GM15510 (cell line): ENCODE results near the gene KAZN.

Experiments
- POLR2A ChIP-seq: IDR thresholded peaks from 3 replicates; pipeline ENCODE4 v1.6.1; 2011; ENCODE audit warnings: borderline replicate concordance; ENCODE audit not compliant: insufficient read length; ENCODE audit errors: extremely low read depth

Gene KAZN

DNA sequence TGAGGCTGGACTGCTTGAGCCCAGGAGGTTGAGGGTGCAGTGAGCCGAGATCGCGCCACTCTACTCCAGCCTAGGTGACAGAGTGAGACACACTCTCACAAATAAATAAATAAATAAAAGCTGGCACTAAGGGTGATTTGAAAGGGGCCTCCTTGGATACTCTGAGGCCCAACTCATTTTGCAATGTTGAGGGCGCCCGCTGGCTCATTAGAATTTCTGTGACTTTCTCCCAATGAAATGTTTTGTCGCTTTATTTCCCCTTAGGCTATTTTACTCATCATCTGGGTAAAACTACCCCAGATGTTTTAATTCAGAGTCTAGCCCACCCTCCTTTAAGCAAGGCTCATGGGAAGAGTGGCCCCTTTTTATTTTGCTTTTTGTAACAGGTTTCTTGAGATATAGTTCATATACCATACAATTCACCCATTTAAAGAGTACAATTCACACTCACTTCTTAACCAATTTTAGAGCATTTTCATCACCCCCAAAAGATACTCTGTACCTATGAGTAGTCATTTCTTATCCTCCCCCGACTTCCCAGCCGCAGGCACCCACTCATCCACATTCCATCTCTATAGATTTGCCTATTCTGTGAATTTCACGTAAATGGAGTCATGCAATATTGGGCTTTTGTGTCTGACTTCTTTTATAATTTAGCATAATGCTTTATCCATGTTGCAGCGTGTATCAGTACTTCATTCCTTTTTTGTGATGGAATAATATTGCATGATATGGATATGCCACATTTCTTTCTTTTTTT, 259.1 kb downstream of the KAZN start:
- no peak for TF ChIP-seq POLR2A

DNA sequence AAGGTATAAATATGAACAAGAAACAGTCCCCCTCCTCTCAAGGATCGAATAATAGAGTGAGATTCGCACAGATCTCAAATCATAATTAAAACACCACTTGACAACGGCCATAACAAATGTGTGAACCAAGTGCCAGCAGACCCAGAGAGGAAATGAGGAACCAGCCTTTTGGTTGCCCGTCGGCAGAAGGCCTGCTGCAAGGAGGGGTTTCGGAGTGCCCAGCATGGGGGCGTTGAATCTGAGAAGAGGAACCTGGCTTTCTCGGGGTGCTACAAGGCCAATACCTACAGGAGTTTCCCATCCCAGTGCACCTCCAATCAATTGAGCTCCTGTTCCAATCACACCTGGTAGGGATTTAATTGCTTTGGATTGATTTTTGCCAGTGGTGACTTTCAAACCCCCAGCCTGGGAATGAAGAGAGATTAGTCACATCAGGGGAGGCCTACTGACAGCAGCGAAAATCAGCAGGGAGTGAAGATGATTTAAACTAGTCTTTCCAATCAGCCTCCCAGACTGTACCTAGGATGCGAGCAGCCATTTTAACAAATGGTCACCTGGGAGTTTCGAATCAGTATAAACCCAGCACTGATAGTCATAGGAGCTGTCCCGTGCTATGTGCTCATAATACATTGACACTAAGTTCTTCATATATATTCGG, 263.8 kb downstream of the KAZN start:
- TF ChIP-seq POLR2A: no peak

DNA sequence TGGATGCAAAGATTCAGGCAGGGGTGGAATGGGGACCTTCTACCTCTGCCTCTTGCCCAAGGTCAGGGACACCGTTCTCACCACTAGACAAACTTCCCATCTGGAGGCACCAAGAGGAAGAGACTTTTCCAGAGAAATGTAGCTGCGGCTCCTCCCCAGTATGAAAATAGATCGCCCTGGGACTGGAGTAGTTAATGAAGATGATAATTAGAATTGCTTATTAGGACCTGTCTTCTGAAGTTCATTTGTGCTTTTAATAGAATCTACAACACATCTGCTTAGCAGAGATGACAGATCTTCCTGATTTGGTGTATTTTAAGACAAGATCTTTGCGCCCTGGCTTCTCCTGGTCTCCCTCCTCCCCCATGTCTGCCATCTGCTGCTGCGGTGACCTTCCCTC, 266.6 kb downstream of the KAZN start:
- no peak for TF ChIP-seq POLR2A

DNA sequence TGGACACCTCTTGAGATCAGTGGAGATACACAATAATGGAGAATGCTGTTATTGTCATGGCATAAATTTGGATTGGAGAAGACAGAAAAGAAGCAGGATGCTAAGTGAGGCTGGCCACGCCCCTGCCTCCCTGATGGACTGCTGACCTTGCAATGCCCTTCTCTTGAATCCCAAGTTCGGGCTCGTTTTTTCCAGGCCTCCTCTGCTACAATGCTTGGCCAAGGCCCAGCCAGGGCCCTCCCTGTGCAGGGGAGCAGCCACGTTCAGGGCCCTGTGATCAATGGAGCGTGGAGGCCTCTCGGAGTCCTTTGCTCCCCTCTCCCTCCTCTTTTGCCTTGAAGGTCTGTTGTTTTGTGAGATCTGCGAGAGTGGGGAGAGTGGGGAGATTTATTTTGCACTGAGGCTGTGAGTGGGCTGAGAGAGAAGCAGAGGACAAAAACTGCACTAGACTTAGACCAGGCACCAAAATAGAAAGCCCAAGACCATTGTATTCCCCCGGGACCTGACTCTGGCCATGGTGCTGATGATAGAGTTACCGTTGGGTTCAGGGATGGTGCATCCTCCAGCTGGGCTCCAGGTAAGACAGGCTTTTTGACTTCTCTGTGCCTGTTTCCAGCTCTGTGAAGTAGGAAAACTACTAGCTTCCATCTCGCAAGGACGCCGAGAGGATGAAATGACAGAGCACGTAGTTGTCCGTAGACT, 268.6 kb downstream of the KAZN start:
- no peak for TF ChIP-seq POLR2A

DNA sequence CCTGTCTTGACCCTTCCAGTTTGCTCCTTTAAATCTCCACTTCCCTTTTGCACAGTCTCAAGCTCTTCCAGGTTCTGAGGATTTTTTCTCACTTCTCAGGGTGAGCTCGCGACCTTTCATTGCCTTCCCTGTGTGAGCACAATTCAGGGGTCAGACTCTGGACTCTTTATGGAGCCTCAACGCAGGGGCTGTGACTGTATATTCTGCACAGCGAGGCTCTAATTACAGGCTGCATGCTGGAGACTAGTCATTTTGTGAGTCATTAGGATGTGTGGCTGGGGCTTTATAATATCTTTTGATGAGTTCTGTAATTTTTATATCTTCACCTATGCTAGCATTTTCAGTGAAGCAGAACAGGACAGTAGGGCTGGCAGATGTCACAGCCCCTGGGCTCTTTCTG, 270.7 kb downstream of the KAZN start:
- no peak for TF ChIP-seq POLR2A

DNA sequence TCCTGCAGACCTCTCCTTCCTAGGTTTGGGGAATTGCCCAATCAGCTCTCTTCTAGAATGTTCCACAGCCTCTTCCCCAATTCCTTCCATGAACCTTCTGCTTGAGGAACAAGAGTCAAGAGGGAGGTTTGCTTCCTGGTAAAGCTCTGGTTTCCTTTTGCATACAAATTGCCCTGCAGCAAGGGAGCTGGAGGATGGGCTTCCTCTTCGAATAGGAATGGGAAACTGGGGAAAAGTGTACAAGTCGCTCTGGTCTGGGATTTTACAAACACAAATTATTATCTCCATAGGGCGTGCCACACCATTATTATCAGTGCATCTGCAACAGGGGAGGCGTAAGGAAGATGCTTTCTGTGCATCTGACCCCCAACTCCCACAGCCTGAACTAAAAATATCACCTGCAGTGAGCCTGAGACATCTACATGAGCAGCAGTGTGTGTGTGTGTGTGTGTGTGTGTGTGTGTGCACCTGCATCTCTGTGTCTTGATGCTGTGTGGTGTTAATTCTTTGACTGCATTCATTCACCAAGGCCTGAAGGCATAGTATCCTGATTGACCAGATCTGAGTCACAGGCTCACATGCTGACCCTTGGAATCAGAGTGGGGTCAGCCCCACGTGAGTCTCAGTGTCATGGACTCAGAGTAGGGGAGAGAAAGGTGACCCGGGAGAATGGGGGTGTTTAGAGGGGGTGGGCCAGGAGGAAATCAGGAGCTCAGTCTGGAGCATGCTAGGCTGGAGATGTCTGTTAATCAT, 272.9 kb downstream of the KAZN start:
- no peak for TF ChIP-seq POLR2A

DNA sequence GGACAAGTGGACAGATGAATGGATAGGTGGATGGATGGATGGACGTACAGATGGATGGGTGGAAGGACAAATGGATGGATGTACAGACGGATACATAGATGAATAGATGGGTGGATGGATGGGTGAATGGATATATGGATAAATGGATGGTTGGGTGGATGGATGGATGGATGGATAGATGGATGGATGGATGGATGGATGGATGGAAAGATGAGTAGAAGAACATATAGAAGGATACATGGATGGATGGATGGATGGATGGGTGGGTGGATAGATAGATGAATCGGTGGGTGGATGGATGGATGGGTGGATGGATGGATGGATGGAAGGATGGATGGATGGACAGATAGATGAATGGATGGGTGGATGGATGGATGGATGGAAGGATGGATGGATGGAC, 274.3 kb downstream of the KAZN start:
- TF ChIP-seq POLR2A: no peak

DNA sequence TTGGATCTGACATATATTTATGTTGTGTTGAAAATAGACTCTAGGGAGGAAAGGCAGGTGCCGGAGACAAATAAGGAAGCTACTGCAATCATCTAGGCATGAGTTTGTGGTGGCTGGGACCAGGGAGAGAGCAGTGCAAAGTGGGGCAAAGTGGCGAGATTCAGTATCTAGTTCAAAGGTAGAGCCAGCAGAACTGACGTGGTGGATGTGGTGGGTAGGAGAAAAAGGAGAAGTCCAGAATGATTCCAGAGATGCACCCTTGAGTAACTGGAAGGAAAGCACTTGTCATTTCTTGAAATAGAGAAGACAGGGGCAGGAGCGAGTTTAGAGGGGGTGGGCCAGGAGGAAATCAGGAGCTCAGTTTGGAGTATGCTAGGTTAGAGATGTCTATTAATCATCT, 275.2 kb downstream of the KAZN start:
- TF ChIP-seq POLR2A: no peak

DNA sequence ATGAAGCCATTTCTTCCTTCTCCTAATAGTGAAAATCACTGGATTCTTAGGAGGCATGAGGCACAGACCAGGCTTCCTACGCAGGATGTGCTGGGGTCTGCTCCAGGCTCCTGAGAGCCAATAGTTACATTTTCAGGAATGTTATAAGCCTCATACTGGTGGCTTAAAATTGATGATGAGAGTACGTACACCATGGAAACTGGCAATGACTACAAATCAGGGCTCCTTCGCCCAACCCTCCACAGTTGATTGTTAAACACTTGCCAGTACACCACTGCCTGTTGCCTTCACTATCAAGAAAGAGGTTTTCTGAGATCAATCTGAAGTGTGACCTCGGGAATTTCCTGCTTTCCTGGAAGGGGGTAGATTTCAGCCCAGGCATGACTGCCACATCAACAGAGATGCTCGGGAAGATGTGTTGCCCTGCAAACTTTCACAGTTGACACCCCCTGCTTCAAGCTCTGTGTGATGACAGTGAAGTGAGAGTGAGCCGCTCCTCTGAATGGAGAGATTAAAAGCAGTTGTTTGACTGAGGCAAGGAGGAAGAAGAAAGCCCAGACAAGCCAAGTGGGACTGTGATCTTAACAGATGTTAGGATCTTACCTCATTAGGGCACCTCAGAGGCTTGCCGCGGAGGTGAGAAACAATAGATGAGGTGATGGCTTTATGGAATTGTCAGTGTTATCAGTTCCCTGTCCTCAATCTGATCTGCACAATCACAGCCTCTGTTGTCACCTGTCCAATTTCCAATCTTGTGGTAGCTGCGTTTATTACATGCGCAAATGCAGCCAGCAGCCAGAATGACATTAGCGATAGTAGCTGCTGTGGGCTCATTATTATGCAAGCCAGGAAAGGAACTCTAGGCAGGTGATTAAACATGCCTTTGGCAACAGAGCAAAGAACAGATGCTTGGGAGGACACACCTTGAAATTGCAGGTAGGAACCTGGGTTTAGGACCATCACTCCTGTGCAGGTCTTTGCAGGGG, 277.3 kb downstream of the KAZN start:
- no peak for TF ChIP-seq POLR2A

DNA sequence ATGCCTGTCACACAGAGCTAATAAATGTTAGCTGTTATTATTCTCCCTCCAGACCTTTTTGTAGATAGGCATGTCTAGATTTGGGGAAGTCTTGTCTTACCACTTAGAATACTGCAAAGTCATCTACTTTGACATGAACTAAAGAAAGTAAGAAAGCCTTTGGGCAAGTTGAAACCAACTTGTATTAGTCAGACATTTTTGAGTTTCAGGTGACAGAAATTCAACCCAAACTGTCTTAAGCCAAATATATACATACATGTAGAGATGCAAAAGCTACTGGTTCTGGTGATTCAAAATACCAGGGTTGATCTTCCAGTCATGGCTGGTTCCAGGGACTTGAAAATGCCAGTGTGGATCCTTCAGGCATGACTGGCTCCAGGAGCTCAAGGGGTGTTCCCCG, 278.3 kb downstream of the KAZN start:
- no peak for TF ChIP-seq POLR2A

DNA sequence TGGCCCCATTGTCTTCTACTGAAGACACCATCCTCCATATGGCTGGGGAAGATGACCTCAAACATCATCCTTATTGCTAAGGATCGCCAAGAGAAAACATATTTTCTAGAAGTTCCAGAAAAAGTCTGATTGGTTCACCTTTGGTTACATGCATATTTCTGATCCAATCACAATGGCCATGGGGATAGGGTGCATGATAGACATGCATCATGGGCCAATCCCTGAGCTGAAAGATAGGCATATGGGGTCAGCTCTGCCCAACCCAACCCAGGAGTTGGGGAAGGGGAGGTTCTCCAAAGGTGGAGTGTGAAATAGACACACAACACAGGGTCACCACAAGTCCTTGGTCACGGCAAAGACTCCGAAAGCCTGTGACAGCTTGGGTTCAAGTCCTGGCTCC, 278.7 kb downstream of the KAZN start:
- no peak for TF ChIP-seq POLR2A

DNA sequence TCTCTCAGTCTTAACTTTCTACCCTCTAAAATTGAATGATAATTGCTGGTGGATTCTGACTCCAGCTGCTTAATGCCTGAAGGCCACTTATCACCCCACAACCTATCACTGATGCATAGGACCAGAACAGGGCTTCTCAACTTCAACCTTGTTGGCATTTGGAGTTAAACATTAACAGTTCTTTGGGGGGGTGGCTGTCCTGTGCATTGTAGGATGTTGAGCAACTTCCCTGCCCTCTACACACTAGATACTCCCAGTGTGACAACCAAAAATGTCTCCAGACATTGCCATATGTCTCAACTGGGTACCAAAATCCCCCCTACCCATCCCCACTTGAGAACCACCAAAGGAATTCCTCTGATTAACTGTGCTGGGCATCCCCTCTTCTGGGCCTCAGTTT, 279.6 kb downstream of the KAZN start:
- TF ChIP-seq POLR2A: no peak

DNA sequence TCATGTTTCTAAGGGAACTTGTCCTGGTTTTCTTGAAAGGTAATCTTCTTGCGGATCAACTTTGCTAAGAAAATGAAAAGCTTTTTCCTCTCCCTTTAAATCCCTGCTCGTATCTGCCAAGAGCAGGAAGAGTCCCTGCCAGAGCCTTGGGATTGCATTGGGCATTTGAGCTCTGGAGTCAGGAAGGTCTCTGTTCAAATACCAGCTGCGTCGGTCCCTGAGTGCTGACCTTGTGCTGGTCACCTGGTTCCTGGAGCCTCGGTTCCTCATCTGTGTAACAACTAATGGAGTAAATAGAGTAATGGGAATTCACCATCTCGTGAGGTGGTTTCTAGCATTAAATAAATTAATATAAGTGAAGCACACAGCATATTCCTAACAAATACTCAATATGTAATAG, 280.5 kb downstream of the KAZN start:
- TF ChIP-seq POLR2A: no peak

DNA sequence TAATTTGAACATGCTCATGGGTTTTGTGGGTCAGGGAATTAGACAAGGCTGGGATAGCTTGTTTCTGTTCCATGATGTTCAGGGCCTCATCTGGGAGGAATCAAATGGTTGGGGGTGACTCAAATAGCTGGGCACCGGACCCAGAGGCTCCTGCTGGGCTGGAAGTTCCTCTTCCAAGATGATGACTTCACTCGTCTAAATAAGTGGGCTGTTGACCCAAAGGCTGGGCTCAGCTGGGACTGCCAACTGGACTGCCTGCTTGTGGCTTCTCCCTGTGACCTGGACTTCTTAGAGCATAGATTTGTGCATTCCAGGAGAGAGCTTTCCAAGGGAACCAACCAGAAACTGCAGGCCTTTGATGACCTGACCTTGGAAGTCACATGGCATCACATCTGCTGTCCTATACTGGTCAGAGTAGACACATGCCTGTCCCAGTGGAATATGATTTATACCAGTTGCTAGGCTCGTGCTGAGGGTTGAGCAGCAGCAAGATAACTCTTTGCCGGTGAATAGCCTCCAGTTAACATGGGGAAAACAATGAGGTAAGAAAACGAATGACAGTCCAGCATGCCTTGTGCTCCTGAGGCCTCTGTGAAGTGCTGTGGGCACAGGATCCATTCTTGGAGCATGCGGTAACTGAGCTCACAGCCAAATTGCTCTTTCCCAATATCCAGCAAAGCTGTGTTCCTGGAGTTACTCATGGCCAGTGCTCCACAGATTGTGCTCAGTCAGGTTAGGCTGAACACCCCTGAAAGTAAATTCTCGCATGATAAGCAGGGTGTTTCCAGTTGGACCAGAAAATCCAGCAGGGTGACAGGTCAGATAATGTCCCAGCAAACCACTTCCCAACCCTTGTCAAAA, 282.2 kb downstream of the KAZN start:
- TF ChIP-seq POLR2A: no peak
